Subcutaneous adipose tissue (tissue), 4 donors: ENCODE data around the gene ANXA11. TPM values are rescaled to one million over a fixed set of nuclear protein-coding genes. Genes with fewer than 3 reads are reported as not detected.

Source experiments
- CTCF ChIP-seq: fragments of 450-650 bp; IDR thresholded peaks from one replicate; pipeline ENCODE4 v1.5.1; 2016; ENCODE audit warnings: low read depth, mild to moderate bottlenecking, control low read depth, antibody characterized with exemption, moderate library complexity
- total RNA-seq, 4 donors: library from RNA; depleted of rRNA; stranded (reverse); fragments of >200 nt; gene quantifications; one replicate each; pipeline ENCODE4 v1.1.0, GENCODE V29; 2016

The ANXA11 gene
- total RNA-seq, 4 donors from 2014 or later: 119 to 171 (median 140) TPM

GRCh38 chr10:80199828-80200227, 5.5 kb downstream of the ANXA11 start:
- no peak for TF ChIP-seq CTCF

GRCh38 chr10:80197972-80198916, 7.1 kb downstream of the ANXA11 start:
- no peak for TF ChIP-seq CTCF

- no peak for TF ChIP-seq CTCF
Observed at GRCh38 chr10:80196950-80197315, 8.4 kb downstream of the ANXA11 start.

- no peak for TF ChIP-seq CTCF
Observed at GRCh38 chr10:80196270-80196949, 8.9 kb downstream of the ANXA11 start.

GRCh38 chr10:80195046-80195574, 10.2 kb downstream of the ANXA11 start:
- TF ChIP-seq CTCF: no peak

GRCh38 chr10:80194373-80195045, 10.8 kb downstream of the ANXA11 start:
- TF ChIP-seq CTCF: no peak

- no peak for TF ChIP-seq CTCF
Observed at GRCh38 chr10:80192553-80192952, 12.8 kb downstream of the ANXA11 start.
